Measurements from ENCODE around the gene HEPACAM2.

The HEPACAM2 gene

DNA sequence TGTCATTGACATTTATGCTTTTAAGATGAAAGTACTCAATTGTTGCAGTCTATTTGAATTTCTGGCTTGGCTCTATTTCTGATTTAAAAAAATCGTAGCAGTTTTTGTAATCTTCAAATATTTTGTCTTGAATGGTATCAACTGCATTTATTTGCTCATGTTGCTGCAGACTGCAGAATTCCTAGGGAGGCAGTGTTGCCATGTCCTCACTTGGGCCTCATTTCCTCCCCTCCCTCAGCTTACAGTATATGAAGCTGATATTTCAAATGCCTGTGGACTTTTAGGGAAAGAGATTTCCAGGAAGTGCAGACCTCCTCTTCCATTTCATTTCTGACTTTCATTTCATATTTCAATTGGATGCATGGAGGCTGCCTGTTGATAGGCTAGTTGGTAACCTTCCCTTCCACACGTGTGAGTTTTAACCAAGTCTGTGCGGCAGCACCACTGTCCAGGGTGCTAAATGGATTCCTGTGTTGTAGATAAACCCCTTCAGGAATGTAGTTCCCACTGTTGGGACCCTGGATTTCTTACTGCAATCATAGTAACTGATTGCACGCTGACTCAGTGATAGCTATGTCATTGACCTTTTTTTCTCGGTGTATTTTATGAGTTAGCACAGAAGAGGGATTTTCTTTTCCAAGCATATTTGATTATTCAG lies 23.4 kb upstream of the HEPACAM2 start:
- Histone ChIP-seq H3K79me2 (ENCODE audit: insufficient read depth, low read depth) (no peaks in the 10 kb centered on the region; the same call in 1 of the 2 replicates), H4K20me1 (ENCODE audit: insufficient read depth) (no peaks in the 10 kb centered on the region), H3K9ac (no peak overlapping the region), H3K4me1 (ENCODE audit: low read depth, poor library complexity, severe bottlenecking) (peaks cover 5% of the 10 kb centered on the region), H3K27me3 (ENCODE audit: insufficient read depth, low read depth) (no peaks in the 10 kb centered on the region), H3K4me3 (IDR thresholded peaks at IDR 0.05; ENCODE audit: insufficient read depth, low read depth, low read length) (no peak overlapping the region), H3K27ac (no peak overlapping the region), H3K4me2 (no peak overlapping the region), H2AFZ (ENCODE audit: low read depth) (no peak overlapping the region), H3K36me3 (ENCODE audit: insufficient read depth) (0 out of 2 replicates have a peak, but pooled peaks cover 4% of the 10 kb centered on the region)
- TF ChIP-seq, protein P1, sequence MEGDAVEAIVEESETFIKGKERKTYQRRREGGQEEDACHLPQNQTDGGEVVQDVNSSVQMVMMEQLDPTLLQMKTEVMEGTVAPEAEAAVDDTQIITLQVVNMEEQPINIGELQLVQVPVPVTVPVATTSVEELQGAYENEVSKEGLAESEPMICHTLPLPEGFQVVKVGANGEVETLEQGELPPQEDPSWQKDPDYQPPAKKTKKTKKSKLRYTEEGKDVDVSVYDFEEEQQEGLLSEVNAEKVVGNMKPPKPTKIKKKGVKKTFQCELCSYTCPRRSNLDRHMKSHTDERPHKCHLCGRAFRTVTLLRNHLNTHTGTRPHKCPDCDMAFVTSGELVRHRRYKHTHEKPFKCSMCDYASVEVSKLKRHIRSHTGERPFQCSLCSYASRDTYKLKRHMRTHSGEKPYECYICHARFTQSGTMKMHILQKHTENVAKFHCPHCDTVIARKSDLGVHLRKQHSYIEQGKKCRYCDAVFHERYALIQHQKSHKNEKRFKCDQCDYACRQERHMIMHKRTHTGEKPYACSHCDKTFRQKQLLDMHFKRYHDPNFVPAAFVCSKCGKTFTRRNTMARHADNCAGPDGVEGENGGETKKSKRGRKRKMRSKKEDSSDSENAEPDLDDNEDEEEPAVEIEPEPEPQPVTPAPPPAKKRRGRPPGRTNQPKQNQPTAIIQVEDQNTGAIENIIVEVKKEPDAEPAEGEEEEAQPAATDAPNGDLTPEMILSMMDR (conservative IDR thresholded peaks at IDR 0.05; ENCODE audit: low read depth, low read length), result no peak

DNA sequence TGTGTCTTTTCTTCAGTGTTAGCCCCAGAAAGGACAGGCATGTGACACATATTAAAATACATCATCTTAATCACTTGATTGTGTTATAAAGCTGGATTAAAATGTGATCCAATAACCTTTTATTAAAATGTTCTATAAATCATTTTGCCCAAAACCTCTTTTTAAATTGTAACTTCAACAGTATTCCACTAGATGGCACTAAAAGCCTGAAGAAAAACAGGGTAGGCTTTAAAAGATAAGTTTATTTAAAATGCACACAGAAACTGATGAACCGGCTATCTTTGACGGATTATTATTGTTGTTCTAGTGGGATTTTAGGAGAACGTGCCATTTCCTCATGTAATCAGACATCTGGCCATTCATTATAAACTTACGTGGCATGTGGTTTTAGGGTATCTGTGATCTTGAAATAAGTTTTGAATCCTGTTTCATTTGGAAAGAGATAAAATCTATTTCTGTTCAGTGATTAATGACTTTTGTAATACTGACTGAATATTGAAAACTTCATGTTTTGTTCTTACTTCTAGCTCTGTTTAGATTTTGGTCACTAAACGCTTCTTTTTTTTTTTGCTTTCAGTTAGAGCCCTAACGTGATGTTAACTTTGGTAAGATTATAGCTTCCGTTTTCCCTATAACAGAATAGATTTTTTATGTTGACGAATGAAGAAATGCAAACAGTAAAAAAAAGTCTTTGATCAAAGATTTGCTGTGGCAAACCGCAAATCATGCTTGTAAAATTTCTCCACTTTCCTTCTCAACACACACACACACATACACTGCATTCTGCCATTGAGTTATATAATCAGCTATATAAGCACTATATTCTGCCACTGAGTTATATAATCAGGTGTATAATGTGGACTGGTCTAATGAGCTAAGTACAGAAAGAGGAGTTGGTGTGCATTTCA lies 19.5 kb upstream of the HEPACAM2 start:
- H2AFZ ChIP-seq (ENCODE audit: low read depth), result no peak overlapping the region

DNA sequence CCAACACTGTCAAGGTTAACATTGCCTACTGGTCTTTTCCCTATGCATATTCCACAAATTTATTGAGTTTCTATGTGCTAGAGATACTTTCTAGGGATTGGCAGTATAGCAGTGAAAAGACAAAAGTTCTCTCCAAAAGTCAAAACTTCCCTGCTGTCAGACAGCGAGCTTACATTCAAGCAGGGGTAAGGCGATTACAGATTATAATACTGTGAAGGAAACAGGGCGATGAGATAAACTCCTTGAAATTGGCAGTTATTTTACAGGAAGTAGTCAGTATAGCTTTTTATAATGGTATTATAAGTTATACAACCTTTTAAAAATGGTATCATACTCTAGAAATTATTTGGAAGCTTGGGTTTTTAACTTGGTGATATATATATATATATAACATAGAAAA lies 15.8 kb upstream of the HEPACAM2 start:
- Histone ChIP-seq H3K36me3 (ENCODE audit: insufficient read depth) (no peaks in the 10 kb centered on the region), H3K4me1 (ENCODE audit: low read depth, poor library complexity, severe bottlenecking) (peaks cover 5% of the 10 kb centered on the region), H4K20me1 (ENCODE audit: insufficient read depth) (no peaks in the 10 kb centered on the region), H3K27me3 (ENCODE audit: insufficient read depth, low read depth) (no peaks in the 10 kb centered on the region), H3K9ac (no peak overlapping the region), H3K27ac (no peak overlapping the region), H2AFZ (ENCODE audit: low read depth) (no peak overlapping the region), H3K4me3 (IDR thresholded peaks at IDR 0.05; ENCODE audit: insufficient read depth, low read depth, low read length) (no peak overlapping the region), H3K79me2 (ENCODE audit: insufficient read depth, low read depth) (peaks cover 20% of the 10 kb centered on the region), H3K4me2 (no peak overlapping the region)
- TF ChIP-seq, protein P1 (conservative IDR thresholded peaks at IDR 0.05; ENCODE audit: low read depth, low read length), result no peak

More for the DNA sequence above, 19.5 kb upstream of the HEPACAM2 start:
- Histone ChIP-seq H3K27me3 (ENCODE audit: insufficient read depth, low read depth) (no peaks in the 10 kb centered on the region), H3K4me3 (IDR thresholded peaks at IDR 0.05; ENCODE audit: insufficient read depth, low read depth, low read length) (no peak overlapping the region), H3K4me1 (ENCODE audit: low read depth, poor library complexity, severe bottlenecking) (peaks cover 5% of the 10 kb centered on the region), H3K79me2 (ENCODE audit: insufficient read depth, low read depth) (no peaks in the 10 kb centered on the region; the same call in 1 of the 2 replicates), H3K9ac (no peak overlapping the region), H3K36me3 (ENCODE audit: insufficient read depth) (no peaks in the 10 kb centered on the region), H4K20me1 (ENCODE audit: insufficient read depth) (no peaks in the 10 kb centered on the region), H3K27ac (no peak overlapping the region), H3K4me2 (no peak overlapping the region)
- TF ChIP-seq, protein P1 (conservative IDR thresholded peaks at IDR 0.05; ENCODE audit: low read depth, low read length), result peak; percentile 93

DNA sequence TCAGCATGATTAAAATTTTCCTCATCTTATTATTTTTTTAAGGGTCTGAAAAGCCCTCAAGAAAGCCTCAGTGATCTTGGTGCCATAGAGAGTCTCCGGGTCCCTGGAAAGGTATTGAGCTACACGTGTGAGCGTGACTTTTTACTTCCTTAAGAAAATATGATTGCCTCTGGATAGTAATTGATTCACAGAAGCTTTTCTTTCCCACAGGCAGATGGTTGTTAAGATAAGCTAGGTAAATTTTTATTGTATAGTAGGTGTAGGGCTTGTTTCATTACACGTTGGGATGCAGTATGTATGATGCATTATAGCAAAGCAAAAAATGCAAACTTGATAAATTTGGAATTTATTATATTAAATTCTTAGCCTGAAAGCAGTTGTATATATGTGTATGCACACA lies 13.6 kb upstream of the HEPACAM2 start:
- no peak overlapping the region for H3K4me2 ChIP-seq
- no peak overlapping the region for H3K9ac ChIP-seq
- H4K20me1 ChIP-seq (ENCODE audit: insufficient read depth), result no peaks in the 10 kb centered on the region
- H3K36me3 ChIP-seq (ENCODE audit: insufficient read depth), result no peaks in the 10 kb centered on the region
- no peak overlapping the region for H2AFZ ChIP-seq (ENCODE audit: low read depth)
- no peak overlapping the region for H3K27ac ChIP-seq
- H3K4me1 ChIP-seq (ENCODE audit: low read depth, poor library complexity, severe bottlenecking), result no peaks in the 10 kb centered on the region
- no peak overlapping the region for H3K4me3 ChIP-seq (IDR thresholded peaks at IDR 0.05; ENCODE audit: insufficient read depth, low read depth, low read length)
- no peaks in the 10 kb centered on the region for H3K27me3 ChIP-seq (ENCODE audit: insufficient read depth, low read depth)
- TF ChIP-seq, protein P1 (conservative IDR thresholded peaks at IDR 0.05; ENCODE audit: low read depth, low read length), result no peak
- H3K79me2 ChIP-seq (ENCODE audit: insufficient read depth, low read depth), result peaks cover 27% of the 10 kb centered on the region
